Urinary bladder (tissue), 4 donors: ENCODE measurements around the gene ELP6. TPM values are rescaled to one million over a fixed set of nuclear protein-coding genes. Genes with fewer than 3 reads are reported as not detected.
"Not testable (repeated sequence)": the region's sequence is repeated elsewhere in the genome, so short reads cannot be mapped to it uniquely, and the experiment has no call there.

ENCODE experiments used
- DNase-seq: peaks from one replicate; pipeline ENCODE4 v3.0.0-alpha.2; 2015; ENCODE audit errors: extremely low spot score
- H3K27ac ChIP-seq: one replicate; pipeline ENCODE4 v1.5.1; 2013; ENCODE audit warnings: low read depth, mild to moderate bottlenecking, moderate library complexity
- H3K36me3 ChIP-seq: one replicate; pipeline ENCODE4 v1.6.1; 2013; ENCODE audit warnings: mild to moderate bottlenecking, moderate library complexity; ENCODE audit not compliant: insufficient read depth
- H3K4me1 ChIP-seq: one replicate; pipeline ENCODE4 v1.6.1; 2013; ENCODE audit warnings: mild to moderate bottlenecking, moderate library complexity; ENCODE audit not compliant: insufficient read depth
- H3K4me3 ChIP-seq: one replicate; pipeline ENCODE4 v1.5.1; 2013; ENCODE audit warnings: low read depth, low read length
- WGBS: extraction: QIAGEN DNeasy Blood & Tissue Kit; methylation state at CpG from one replicate; pipeline ENCODE4 v1.1.7; 2013; 5-methylcytosine and 5-hydroxymethylcytosine counted together
- polyA plus RNA-seq: library from polyadenylated mRNA; stranded (reverse); fragments of 200-250 nt; gene quantifications from one replicate; pipeline ENCODE4 v1.2.3, GENCODE V29; 2013
- total RNA-seq: library from RNA; depleted of rRNA; stranded (reverse); fragments of >200 nt; gene quantifications from one replicate; pipeline ENCODE4 v1.2.3, GENCODE V29; 2014
- donor health status: healthy with polysubstance abuse.
- donor health status: healthy.

ELP6 gene
- total and polyA plus RNA-seq, 2 donors, result 18.9 to 30.7 TPM

- H3K4me3 ChIP-seq, result no peak overlapping the region
- no peak for DNase-seq
- no peaks in the 10 kb centered on the region for H3K4me1 ChIP-seq
- no peaks in the 10 kb centered on the region for H3K36me3 ChIP-seq
- WGBS, result 92% methylated on average over 12 of the region's 12 CpGs
- H3K27ac ChIP-seq, result no peak overlapping the region
Observed at GRCh38 chr3:47491777-47492176, 21.7 kb downstream of the ELP6 start.

- 90% methylated on average over 3 of the region's 3 CpGs for WGBS
- Histone ChIP-seq H3K27ac (no peak overlapping the region), H3K4me3 (no peak overlapping the region), H3K4me1 (no peaks in the 10 kb centered on the region), H3K36me3 (no peaks in the 10 kb centered on the region)
- DNase-seq, result no peak
Observed at GRCh38 chr3:47491186-47491585, 22.3 kb downstream of the ELP6 start.

GRCh38 chr3:47487265-47487664, 26.2 kb downstream of the ELP6 start:
- no peak overlapping the region for H3K4me3 ChIP-seq
- no peak for DNase-seq
- H3K4me1 ChIP-seq, result no peaks in the 10 kb centered on the region
- no peak overlapping the region for H3K27ac ChIP-seq
- WGBS, result over 99% methylated on average over 2 of the region's 2 CpGs
- no peaks in the 10 kb centered on the region for H3K36me3 ChIP-seq

GRCh38 chr3:47485812-47486211, 27.7 kb downstream of the ELP6 start:
- no peaks in the 10 kb centered on the region for H3K4me1 ChIP-seq
- 68% methylated on average over 3 of the region's 3 CpGs for WGBS
- H3K4me3 ChIP-seq, result no peak overlapping the region
- no peaks in the 10 kb centered on the region for H3K36me3 ChIP-seq
- no peak for DNase-seq
- no peak overlapping the region for H3K27ac ChIP-seq

GRCh38 chr3:47482366-47482765, 31.1 kb downstream of the ELP6 start:
- no peaks in the 10 kb centered on the region for H3K36me3 ChIP-seq
- 58% methylated on average over 2 of the region's 2 CpGs for WGBS
- no peaks in the 10 kb centered on the region for H3K4me1 ChIP-seq
- no peak overlapping the region for H3K27ac ChIP-seq
- DNase-seq, result no peak
- H3K4me3 ChIP-seq, result no peak overlapping the region

- not testable (repeated sequence) for H3K36me3 ChIP-seq, H3K4me3 ChIP-seq, DNase-seq, H3K27ac ChIP-seq, H3K4me1 ChIP-seq
- 52% methylated on average over 4 of the region's 4 CpGs for WGBS
Observed at GRCh38 chr3:47481763-47482162, 31.7 kb downstream of the ELP6 start.

- DNase-seq, H3K36me3 ChIP-seq: not testable (repeated sequence)
- 93% methylated on average over 6 of the region's 6 CpGs for WGBS
Observed at GRCh38 chr3:47480267-47480666, 33.2 kb downstream of the ELP6 start.

GRCh38 chr3:47479826-47480160, 33.7 kb downstream of the ELP6 start:
- no peak overlapping the region for H3K4me3 ChIP-seq
- peaks cover 3% of the 10 kb centered on the region for H3K4me1 ChIP-seq
- WGBS, result 95% methylated on average over 2 of the region's 2 CpGs
- H3K36me3 ChIP-seq, result no peaks in the 10 kb centered on the region
- DNase-seq, result no peak
- no peak overlapping the region for H3K27ac ChIP-seq

More at GRCh38 chr3:47480267-47480666, 33.2 kb downstream of the ELP6 start:
- H3K4me3 ChIP-seq, H3K27ac ChIP-seq, H3K4me1 ChIP-seq: not testable (repeated sequence)

GRCh38 chr3:47478022-47478421, 35.5 kb downstream of the ELP6 start:
- H3K4me3 ChIP-seq, result no peak overlapping the region
- peaks cover 4% of the 10 kb centered on the region for H3K4me1 ChIP-seq
- DNase-seq, result no peak
- no peak overlapping the region for H3K27ac ChIP-seq
- no peaks in the 10 kb centered on the region for H3K36me3 ChIP-seq

GRCh38 chr3:47476644-47477199, 36.8 kb downstream of the ELP6 start:
- H3K4me3 ChIP-seq, result no peak overlapping the region
- WGBS, result 90% methylated on average over 11 of the region's 11 CpGs
- H3K4me1 ChIP-seq, result peaks cover 4% of the 10 kb centered on the region
- DNase-seq, result no peak
- H3K36me3 ChIP-seq, result no peaks in the 10 kb centered on the region
- H3K27ac ChIP-seq, result no peak overlapping the region

- H3K27ac ChIP-seq, result peak overlapping the region; percentile 66
- peaks cover 4% of the 10 kb centered on the region for H3K4me1 ChIP-seq
- H3K36me3 ChIP-seq, result no peaks in the 10 kb centered on the region
- WGBS, result 71% methylated on average over 5 of the region's 5 CpGs
- DNase-seq, result no peak
- H3K4me3 ChIP-seq, result peak overlapping the region; percentile 91
Observed at GRCh38 chr3:47476330-47476626, 37.2 kb downstream of the ELP6 start.

GRCh38 chr3:47475570-47476329, 37.8 kb downstream of the ELP6 start, which contains the start of gene SCAP:
SCAP (minus strand) TSS chr3:47475941; CDS start chr3:47442993, 32,948 bp downstream.
- 3% methylated on average over 88 of the region's 88 CpGs for WGBS
- Histone ChIP-seq H3K36me3 (no peaks in the 10 kb centered on the region), H3K27ac (peak within 1 kb of the TSS; percentile 73), H3K4me3 (peak within 1 kb of the TSS; percentile 91), H3K4me1 (peaks cover 4% of the 10 kb centered on the region)
- DNase-seq, result peak; percentile 64

GRCh38 chr3:47475029-47475569, 38.4 kb downstream of the ELP6 start:
- Histone ChIP-seq H3K4me1 (peaks cover 4% of the 10 kb centered on the region), H3K27ac (peak overlapping the region; percentile 73), H3K36me3 (no peaks in the 10 kb centered on the region), H3K4me3 (peak overlapping the region; percentile 91)
- WGBS, result under 1% methylated on average over 24 of the region's 24 CpGs
- peak; percentile 18 for DNase-seq

GRCh38 chr3:47473391-47473790, 40.1 kb downstream of the ELP6 start:
- no peak overlapping the region for H3K27ac ChIP-seq
- H3K4me1 ChIP-seq, result peaks cover 4% of the 10 kb centered on the region
- DNase-seq, result no peak
- H3K36me3 ChIP-seq, result no peaks in the 10 kb centered on the region
- H3K4me3 ChIP-seq, result no peak overlapping the region
- 61% methylated on average over 3 of the region's 3 CpGs for WGBS
